Tibial artery (tissue), 4 donors: ENCODE results near the gene CNN2.

ENCODE experiments used
- DNase-seq, 2 donors: peaks; one replicate each; pipeline ENCODE4 v3.0.0-alpha.2; 2019
- H3K27ac ChIP-seq, 2 donors: fragments of 200-600 bp; sonication (generic) in 1 of 2; 1 replicate in 1 of 2; 2 replicates in 1 of 2; pipeline ENCODE4 v1.5.1; 2018 to 2019; ENCODE audit warnings: mild to moderate bottlenecking in 1 of 2
- H3K27me3 ChIP-seq, 2 donors: fragments of 200-600 bp; sonication (generic) in 1 of 2; one replicate each; pipeline versions ENCODE4 v1.5.1 to v1.6.0; 2016 to 2019
- H3K36me3 ChIP-seq, 3 donors: fragments of 200-600 bp; sonication (generic) in 2 of 3; one replicate each; pipeline ENCODE4 v1.5.1; 2016 to 2019; ENCODE audit warnings: mild to moderate bottlenecking in 2 of 3
- H3K4me1 ChIP-seq, 4 donors: fragments of 200-600 bp; sonication (generic) in 2 of 4; 1 replicate in 3 of 4; 2 replicates in 1 of 4; pipeline ENCODE4 v1.5.1; 2016 to 2019
- H3K4me3 ChIP-seq, 2 donors: fragments of 200-600 bp; sonication (generic) in 1 of 2; 1 replicate in 1 of 2; 2 replicates in 1 of 2; pipeline ENCODE4 v1.5.1; 2018 to 2019; ENCODE audit warnings: mild to moderate bottlenecking in 2 of 2
- H3K9me3 ChIP-seq, 3 donors: fragments of 200-600 bp; sonication (generic) in 1 of 3; one replicate each; pipeline ENCODE4 v1.5.1; 2016 to 2019
- CTCF ChIP-seq, 2 experiments: fragments of 200-600 bp in 1 of 2; fragments of 450-650 bp in 1 of 2; IDR thresholded peaks; one replicate each; pipeline ENCODE4 v1.5.1; 2017 to 2019; ENCODE audit warnings: antibody characterized with exemption in 2 of 2, mild to moderate bottlenecking in 1 of 2, moderate library complexity in 1 of 2
- intact Hi-C: fragments of 100-400 bp; cut with DNase I; formaldehyde crosslinking; loops from one replicate; pipeline ENCODE4 v1.15.0; 2023; ENCODE audit warnings: low total_unique reads

Gene CNN2

GRCh38 chr19:1079566-1080111 lies 53.2 kb downstream of the CNN2 start:
- Histone ChIP-seq H3K27me3 (peaks cover 0 to 17% of the 10 kb centered on the region in 2 donors), H3K27ac (no peak overlapping the region), H3K36me3 (peaks cover 0 to 3% (median 0%) of the 10 kb centered on the region in 3 donors), H3K9me3 (no peaks in the 10 kb centered on the region), H3K4me1 (peaks cover 0 to 21% (median 5%) of the 10 kb centered on the region in 4 donors), H3K4me3 (no peak overlapping the region)
- no peak for DNase-seq
- no peak for TF ChIP-seq CTCF (IDR thresholded peaks at IDR 0.05)
- intact Hi-C loops = no loop called here

DNA sequence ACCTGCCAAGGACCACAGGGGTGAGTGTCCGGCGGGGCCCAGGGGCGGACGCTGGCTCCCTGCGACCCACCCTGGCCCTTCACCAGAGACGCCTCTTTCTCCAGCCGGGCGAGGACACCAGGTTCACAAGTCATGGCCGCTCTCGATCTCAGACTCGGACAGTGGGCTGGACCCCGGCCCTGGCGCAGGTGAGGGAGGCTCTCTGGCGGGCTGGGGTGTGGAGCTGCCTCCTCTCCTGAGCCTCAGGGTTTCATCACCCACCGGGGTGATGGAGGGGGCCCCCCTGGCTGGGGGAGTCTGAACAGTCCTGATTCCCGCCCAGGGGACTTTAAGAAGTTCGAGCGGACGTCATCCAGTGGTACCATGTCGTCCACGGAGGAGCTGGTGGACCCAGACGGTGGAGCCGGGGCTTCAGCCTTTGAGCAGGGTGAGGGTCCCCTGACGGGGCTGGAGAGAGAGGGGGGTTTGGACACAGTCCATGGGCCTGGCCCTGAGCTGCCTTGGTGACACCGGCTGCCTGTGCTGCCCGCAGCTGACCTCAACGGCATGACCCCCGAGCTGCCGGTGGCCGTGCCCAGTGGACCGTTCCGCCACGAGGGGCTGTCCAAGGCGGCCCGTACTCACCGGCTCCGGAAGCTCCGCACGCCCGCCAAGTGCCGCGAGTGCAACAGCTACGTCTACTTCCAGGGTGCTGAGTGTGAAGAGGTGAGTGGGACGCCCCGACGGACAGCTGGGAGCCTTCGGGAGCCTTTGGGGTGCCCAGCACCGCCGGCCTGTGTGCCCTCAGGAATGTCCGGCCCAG lies 54.2 kb downstream of the CNN2 start:
- Histone ChIP-seq H3K36me3 (peaks cover 0 to 3% (median 0%) of the 10 kb centered on the region in 3 donors), H3K27ac (no peak overlapping the region), H3K4me3 (no peak overlapping the region), H3K9me3 (no peaks in the 10 kb centered on the region), H3K4me1 (peaks cover 0 to 21% (median 5%) of the 10 kb centered on the region in 4 donors), H3K27me3 (peaks cover 0 to 19% of the 10 kb centered on the region in 2 donors)
- DNase-seq = no peak
- no peak for TF ChIP-seq CTCF (IDR thresholded peaks at IDR 0.05)
- intact Hi-C loops = no loop called here

GRCh38 chr19:1081301-1082164 lies 55.1 kb downstream of the CNN2 start:
- Histone ChIP-seq H3K4me3 (no peak overlapping the region), H3K27ac (no peak overlapping the region), H3K36me3 (peaks cover 0 to 3% (median 2%) of the 10 kb centered on the region in 3 donors), H3K27me3 (peaks cover 0 to 19% of the 10 kb centered on the region in 2 donors), H3K4me1 (peaks cover 0 to 21% (median 5%) of the 10 kb centered on the region in 4 donors), H3K9me3 (no peaks in the 10 kb centered on the region)
- no peak for TF ChIP-seq CTCF (IDR thresholded peaks at IDR 0.05)
- DNase-seq = no peak
- intact Hi-C loops = no loop called here

DNA sequence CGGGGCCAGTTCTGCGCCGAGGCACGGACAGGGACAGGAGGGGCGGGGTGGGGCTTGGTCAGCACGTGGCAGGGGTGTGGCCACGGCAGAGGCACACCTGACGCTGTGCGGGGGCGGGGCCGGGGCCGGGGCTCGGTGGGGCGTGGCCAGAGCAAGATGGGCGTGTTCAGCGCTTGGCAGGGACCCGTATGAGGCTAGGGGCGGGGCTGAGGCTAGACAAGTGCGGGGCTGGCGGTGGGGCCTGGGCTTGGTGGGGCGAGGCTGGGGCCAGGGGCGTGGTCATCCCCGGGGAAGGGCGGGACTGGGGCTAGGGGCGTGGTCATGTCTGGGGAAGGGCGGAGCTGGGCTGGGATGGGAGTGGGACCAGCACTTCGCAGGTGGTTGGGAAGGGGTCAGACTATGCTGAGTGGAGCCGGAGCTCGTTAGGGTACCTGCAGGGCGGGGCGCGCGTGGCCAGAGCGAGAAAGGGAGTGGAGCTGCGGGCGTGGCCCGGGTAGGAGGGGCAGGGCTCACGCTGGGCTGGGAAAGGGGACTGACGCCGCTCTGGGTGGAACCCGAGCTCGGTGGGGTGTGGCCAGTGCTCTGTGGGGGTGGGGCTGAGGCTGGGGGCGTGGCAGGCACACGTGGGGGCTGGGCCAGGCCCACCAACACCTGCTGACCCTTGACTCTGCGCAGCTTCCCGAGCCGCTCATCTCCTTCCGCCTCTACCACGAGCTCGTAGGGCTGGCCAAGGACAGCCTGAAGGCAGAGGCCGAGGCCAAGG lies 55.9 kb downstream of the CNN2 start:
- Histone ChIP-seq H3K27me3 (peaks cover 0 to 19% of the 10 kb centered on the region in 2 donors), H3K4me1 (peaks cover 0 to 21% (median 5%) of the 10 kb centered on the region in 4 donors), H3K27ac (no peak overlapping the region), H3K4me3 (no peak overlapping the region), H3K9me3 (no peaks in the 10 kb centered on the region), H3K36me3 (peaks cover 0 to 10% (median 4%) of the 10 kb centered on the region in 3 donors)
- intact Hi-C loops = no loop called here
- DNase-seq = no peak
- TF ChIP-seq CTCF (IDR thresholded peaks at IDR 0.05) = no peak
